Measurements from ENCODE around the gene FOXC2.

FOXC2 gene

GRCh38 chr16:86555704-86556075 lies 10.9 kb upstream of the FOXC2 start:
- peak in 2 of 56 donors; percentile 18 to 34 for DNase-seq

DNA sequence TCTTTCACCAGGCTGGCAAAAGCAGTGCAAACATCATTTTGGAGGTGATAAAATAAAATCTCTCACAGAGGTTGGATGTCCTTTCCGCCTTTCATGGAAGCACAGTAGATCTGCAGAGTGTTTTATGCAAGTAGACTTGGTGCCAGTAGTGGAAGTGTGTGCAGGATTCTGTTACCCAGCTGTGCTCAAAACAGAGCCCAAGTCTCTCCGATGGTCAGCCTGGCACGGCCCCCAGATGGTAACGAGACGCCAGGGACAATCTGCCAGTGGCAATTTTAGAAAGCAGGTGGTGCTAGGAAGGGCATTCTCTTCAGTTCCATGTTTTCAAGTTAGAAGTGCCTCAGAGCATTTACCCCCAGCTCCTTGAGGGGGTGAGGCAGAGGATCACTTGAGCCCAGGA lies 10.1 kb upstream of the FOXC2 start:
- DNase-seq: no peak

DNA sequence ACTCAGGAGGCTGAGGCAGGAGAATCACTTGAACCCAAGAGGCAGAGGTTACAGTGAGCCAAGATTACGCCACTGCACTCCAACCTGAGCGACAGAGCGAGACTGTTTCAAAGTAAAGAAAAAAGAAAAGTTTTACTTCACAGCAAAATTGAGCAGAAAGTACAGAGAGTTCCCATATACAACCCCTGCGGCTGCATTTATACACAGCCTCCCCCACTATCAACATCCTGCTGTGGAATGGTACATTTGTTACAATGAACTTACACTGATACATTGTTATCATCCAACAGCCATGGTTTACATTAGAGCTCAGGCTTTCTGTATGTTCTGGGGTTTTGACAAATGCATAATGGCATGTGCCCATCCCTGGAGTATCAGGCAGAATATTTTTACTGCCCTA lies 9.0 kb upstream of the FOXC2 start:
- no peak for DNase-seq

DNA sequence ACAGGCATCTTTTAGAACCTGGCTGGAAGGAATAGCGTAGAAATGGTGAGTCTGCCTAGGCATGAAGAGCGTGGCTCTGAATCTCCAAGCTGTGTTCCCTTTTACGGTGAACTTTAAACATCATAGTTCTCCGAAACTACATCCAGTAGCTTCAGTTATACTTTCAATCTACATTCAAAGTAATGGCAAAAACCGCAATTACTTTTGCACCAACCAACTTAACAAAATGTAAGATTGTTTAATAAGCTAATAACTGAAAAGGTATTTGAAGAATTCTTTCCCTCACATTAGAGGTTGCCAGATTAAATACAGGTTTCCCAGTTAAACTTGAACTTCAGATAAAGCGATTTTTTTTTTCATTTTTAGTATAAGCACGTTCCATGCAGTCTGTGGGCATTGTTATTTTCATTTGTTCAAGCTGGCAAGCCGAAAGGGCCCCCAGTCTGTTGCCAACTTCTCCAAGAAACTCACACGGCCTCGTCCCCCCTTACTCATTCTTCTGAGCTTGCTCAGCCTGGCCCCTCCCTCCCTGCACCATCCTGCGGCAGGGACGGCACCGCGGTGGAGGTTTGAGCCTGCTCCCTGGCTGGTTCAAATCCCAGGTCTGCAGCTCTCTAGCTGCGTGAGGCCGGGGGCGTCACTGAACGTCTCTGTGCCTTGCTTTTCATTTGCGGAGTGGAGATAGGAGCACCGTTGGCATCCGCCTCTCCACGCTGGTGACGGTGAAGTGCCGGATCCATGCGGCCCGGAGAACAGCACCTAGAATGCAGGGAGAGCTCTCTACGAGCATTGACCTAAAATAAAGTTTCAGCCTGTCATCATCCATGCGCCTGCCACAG lies 8.1 kb upstream of the FOXC2 start:
- DNase-seq: no peak

GRCh38 chr16:86559802-86560305 lies 6.8 kb upstream of the FOXC2 start:
- DNase-seq: no peak

DNA sequence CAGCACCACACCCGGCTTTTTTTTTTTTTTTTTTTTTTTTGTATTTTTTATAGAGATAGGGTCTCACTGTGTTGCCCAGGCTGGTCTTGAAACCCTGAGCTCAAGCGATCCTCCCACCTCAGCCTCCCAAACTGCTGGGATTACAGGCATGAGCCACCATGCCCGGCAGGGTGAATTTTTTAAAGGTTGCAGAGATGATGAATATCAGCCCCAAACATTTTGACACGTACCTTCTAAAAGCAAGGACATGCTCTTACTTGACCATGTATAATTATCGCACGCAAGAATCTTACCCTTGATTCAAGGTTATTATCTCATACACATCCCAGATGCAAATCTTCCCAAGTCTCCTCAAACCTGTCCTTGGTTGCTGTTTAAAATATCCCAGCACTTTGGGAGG lies 4.3 kb upstream of the FOXC2 start:
- DNase-seq: no peak

DNA sequence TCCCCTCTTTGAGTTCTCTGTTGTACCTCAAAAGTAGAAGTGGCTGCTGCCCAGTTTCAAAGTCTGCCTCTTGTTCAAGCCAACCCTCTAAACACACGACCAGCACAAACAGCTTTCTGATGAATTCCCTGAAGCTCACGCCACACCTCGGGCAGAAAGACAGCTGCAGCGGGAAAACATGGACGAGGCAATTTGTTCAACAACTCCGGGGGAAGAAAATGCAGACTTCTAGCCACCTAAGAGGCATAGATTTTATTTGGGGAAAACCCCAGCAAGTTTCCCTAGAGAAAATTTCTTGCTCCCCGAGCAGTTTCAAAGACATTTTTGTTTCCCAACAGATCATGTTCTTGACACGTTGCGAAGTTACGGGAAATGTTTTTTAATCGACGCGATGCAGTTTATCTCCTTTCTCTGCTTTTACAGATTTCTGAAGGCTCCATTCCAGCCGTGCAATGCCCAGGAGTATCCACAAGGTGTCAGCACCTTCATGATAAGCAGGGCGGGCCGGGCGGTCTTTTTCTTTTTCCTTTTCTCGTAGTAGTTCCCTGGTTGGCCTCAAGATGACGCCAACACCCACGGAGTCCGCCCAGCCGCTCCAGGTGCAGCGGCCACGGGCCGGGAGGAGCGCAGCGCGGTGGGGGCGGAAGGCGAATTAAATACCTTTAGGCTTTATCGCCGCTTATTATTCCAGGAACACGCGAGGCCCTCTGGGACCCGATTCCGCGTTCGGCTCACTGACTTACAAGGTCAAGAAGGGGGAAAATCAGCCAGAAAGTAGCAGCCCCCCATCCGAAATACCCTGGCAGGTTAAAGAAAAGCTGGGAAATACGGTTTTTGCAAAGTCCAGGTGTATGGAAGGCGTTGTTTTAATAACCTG lies 2.9 kb upstream of the FOXC2 start:
- DNase-seq: peak in 55 of 56 donors; percentile 14 to 94 (median 73)

DNA sequence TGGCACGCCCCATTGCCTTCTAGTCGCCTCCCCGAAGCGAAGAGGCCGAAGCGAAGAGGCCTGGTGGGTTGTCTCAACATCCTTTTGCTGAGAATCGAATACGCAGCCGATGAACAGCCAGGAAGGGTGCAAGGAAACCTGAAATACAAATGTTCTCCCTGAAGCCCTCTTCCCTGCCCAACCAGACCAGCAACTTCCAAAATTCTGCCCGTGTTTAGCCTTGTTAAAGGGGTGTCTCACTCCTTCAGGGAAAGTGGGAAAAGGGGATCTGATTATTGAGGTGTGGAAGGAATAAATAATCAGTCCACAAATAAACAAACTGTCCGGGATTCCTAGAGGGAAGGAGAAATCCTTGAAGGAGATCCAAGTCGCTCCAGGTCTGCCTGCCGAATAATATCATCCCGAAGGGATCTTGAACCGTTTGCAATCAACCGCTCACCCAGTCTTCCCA lies 1.4 kb upstream of the FOXC2 start:
- DNase-seq: no peak

DNA sequence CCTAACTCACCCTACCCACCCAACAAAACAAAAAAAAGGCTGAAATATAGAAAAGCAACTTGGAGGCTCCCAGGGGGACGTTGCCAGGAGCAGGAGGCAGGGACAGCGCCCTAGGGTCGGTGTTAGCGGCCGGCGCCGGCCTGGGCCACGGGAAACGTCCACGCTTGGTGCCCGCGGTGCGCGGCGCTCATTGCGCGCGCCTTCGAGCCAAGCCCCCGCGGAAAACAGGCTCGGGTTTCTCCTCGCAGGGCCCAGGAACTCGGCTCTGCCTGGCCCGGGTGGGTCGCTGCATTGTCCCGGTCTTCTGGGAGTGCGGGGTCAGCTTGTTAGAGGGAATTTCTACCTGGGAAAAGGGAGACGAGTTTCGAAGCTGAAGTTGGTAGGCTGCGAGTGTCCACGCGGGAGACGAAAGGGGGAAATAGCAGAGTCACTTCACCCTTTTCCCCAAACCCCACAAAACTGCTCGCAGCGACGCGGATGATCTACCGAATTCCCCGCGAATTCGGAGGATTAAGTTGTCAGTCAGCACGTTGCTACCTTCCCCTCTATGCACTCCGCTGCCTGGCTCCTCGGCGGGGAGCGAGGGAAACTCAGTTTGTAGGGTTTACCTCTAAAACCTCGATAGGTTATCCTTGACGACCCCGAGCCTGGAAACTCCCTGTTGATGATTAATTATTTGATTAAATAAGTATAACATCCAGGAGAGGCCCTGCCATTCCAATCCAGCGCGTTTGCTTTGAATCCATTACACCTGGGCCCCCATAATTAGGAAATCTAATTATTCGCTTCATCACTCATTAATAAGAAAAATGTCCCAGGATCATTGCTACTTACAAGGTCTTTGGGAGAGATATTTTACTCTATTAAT lies 751 bp upstream of the FOXC2 start:
- DNase-seq: no peak

- DNase-seq: no peak
Measured at GRCh38 chr16:86566966-86567700, 504 bp downstream of the FOXC2 start.

- DNase-seq: no peak
Measured at GRCh38 chr16:86567701-86568581, 1.3 kb downstream of the FOXC2 start.

DNA sequence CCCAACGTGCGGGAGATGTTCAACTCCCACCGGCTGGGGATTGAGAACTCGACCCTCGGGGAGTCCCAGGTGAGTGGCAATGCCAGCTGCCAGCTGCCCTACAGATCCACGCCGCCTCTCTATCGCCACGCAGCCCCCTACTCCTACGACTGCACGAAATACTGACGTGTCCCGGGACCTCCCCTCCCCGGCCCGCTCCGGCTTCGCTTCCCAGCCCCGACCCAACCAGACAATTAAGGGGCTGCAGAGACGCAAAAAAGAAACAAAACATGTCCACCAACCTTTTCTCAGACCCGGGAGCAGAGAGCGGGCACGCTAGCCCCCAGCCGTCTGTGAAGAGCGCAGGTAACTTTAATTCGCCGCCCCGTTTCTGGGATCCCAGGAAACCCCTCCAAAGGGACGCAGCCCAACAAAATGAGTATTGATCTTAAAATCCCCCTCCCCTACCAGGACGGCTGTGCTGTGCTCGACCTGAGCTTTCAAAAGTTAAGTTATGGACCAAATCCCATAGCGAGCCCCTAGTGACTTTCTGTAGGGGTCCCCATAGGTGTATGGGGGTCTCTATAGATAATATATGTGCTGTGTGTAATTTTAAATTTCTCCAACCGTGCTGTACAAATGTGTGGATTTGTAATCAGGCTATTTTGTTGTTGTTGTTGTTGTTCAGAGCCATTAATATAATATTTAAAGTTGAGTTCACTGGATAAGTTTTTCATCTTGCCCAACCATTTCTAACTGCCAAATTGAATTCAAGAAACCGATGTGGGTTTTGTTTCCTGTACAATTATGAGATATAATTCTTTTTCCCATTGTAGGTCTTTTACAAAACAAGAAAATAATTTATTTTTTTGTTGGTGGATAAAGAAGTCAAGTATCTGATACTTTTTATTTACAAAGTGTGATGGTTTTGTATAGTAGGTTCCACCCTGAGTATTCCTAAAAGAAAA lies 2.3 kb downstream of the FOXC2 start:
- DNase-seq: no peak

GRCh38 chr16:86569701-86570447 lies 3.2 kb downstream of the FOXC2 start:
- no peak for DNase-seq

- DNase-seq: no peak
Measured at GRCh38 chr16:86570558-86571529, 4.2 kb downstream of the FOXC2 start.

DNA sequence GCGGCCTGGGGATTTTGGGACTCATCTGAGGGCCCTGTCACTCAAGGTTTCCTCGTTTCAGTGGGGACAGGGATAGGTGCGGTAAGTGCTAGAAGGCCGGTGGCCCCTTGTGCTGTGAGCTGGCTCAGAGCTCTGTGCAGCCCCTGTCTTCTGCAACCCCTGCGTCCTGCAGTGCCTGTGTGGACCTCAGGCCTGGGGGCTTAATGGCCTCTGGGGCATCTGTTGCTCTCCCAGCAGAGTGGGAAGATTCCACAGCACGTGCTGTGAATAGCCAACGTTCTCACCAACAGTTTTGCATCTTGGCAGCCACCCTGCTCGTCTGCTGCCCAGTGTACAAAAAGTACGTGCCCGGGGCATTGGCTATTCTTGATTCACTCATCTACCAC lies 4.9 kb downstream of the FOXC2 start:
- no peak for DNase-seq

- no peak for DNase-seq
Measured at GRCh38 chr16:86572041-86572521, 5.5 kb downstream of the FOXC2 start.

Measured in amygdala (tissue), 56 donors.